ENCODE measurements around the gene MAPK8IP2. TPM values are rescaled to one million over a fixed set of nuclear protein-coding genes. Genes with fewer than 3 reads are reported as not detected.

Gene MAPK8IP2
- total and polyA plus RNA-seq, 2 of the 13 experiments (the other 11 are each of a cell fraction or from before 2014, with no cell fraction given), result 1.3 to 2.6 TPM

DNA sequence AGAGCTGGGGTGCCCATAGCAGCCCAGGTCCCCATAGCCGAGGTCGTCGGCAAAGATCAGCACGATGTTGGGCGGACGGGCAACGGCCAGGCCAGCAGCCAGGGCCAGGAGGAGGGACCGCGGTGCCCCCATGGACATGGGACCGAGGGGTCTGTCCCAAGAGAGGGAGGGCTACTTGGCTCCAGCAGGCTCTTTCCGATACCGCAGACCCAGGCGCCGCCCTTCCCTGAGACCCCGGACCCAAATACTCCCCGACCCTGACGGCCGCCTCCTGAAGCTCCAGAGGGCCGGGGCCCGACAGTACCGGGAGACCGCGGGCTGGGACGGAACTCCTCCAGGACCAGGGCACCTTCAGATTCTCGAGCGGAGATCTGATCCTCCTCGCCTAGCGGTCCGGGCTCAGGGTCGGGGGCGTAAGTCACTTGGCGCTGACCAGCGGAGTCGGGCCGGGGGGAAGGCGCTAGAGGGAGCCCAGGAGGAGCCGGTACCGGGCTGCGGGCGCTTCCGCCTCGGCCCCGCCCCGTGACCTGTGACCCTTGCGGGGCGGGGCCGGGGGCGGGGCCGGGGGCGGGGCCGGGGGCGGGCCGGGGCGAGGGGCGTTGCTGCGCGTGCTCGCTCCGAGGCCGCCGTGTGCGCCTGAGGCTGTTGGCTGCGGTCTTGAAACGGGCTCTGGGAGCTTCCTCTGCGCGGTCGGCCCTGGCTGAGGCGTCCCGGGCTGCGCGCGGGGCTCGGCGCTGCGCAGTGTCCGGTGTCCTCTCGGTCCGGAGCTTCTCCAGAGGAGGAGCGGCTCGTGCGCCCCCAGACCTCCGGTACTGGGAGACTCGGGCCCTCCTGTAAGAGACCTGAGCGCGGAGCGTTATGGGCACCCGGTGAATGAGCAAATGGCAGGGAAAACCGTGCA lies 27.3 kb downstream of the MAPK8IP2 start, which contains the start of gene ARSA (continued):
- TF ChIP-seq ZBTB21 (CRISPR knock-in tag; IDR thresholded peaks at IDR 0.05), result no peak
- TF ChIP-seq, protein P1, sequence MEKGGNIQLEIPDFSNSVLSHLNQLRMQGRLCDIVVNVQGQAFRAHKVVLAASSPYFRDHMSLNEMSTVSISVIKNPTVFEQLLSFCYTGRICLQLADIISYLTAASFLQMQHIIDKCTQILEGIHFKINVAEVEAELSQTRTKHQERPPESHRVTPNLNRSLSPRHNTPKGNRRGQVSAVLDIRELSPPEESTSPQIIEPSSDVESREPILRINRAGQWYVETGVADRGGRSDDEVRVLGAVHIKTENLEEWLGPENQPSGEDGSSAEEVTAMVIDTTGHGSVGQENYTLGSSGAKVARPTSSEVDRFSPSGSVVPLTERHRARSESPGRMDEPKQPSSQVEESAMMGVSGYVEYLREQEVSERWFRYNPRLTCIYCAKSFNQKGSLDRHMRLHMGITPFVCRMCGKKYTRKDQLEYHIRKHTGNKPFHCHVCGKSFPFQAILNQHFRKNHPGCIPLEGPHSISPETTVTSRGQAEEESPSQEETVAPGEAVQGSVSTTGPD (CRISPR knock-in tag; IDR thresholded peaks at IDR 0.05), result no peak
- no peak for TF ChIP-seq ZNF296 (CRISPR knock-in tag; conservative IDR thresholded peaks at IDR 0.05)
- TF ChIP-seq, protein P2, sequence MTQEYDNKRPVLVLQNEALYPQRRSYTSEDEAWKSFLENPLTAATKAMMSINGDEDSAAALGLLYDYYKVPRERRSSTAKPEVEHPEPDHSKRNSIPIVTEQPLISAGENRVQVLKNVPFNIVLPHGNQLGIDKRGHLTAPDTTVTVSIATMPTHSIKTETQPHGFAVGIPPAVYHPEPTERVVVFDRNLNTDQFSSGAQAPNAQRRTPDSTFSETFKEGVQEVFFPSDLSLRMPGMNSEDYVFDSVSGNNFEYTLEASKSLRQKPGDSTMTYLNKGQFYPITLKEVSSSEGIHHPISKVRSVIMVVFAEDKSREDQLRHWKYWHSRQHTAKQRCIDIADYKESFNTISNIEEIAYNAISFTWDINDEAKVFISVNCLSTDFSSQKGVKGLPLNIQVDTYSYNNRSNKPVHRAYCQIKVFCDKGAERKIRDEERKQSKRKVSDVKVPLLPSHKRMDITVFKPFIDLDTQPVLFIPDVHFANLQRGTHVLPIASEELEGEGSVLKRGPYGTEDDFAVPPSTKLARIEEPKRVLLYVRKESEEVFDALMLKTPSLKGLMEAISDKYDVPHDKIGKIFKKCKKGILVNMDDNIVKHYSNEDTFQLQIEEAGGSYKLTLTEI (CRISPR knock-in tag; conservative IDR thresholded peaks at IDR 0.05), result no peak
- no peak for TF ChIP-seq ZNF543 (CRISPR knock-in tag; IDR thresholded peaks at IDR 0.05)
- TF ChIP-seq ELF1 (CRISPR knock-in tag; IDR thresholded peaks at IDR 0.05), result peak; percentile 79
- TF ChIP-seq NR2F1 (CRISPR knock-in tag; IDR thresholded peaks at IDR 0.05), result peak; percentile 52 to 62; a peak in 3 of 4 replicates
- TF ChIP-seq, protein P3, sequence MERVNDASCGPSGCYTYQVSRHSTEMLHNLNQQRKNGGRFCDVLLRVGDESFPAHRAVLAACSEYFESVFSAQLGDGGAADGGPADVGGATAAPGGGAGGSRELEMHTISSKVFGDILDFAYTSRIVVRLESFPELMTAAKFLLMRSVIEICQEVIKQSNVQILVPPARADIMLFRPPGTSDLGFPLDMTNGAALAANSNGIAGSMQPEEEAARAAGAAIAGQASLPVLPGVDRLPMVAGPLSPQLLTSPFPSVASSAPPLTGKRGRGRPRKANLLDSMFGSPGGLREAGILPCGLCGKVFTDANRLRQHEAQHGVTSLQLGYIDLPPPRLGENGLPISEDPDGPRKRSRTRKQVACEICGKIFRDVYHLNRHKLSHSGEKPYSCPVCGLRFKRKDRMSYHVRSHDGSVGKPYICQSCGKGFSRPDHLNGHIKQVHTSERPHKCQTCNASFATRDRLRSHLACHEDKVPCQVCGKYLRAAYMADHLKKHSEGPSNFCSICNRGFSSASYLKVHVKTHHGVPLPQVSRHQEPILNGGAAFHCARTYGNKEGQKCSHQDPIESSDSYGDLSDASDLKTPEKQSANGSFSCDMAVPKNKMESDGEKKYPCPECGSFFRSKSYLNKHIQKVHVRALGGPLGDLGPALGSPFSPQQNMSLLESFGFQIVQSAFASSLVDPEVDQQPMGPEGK (CRISPR knock-in tag; IDR thresholded peaks at IDR 0.05), result no peak
- TF ChIP-seq ASH2L (IDR thresholded peaks at IDR 0.05; ENCODE audit: insufficient read length, low read depth, low read length), result no peak
- TF ChIP-seq CBX2 (IDR thresholded peaks at IDR 0.05; ENCODE audit: low read depth, low read length), result no peak
- TF ChIP-seq CBX2 (CRISPR knock-in tag; IDR thresholded peaks at IDR 0.05; ENCODE audit: low read depth), result no peak
- TF ChIP-seq MIER3 (CRISPR knock-in tag; IDR thresholded peaks at IDR 0.05; ENCODE audit: borderline replicate concordance), result no peak
- TF ChIP-seq, protein P4, sequence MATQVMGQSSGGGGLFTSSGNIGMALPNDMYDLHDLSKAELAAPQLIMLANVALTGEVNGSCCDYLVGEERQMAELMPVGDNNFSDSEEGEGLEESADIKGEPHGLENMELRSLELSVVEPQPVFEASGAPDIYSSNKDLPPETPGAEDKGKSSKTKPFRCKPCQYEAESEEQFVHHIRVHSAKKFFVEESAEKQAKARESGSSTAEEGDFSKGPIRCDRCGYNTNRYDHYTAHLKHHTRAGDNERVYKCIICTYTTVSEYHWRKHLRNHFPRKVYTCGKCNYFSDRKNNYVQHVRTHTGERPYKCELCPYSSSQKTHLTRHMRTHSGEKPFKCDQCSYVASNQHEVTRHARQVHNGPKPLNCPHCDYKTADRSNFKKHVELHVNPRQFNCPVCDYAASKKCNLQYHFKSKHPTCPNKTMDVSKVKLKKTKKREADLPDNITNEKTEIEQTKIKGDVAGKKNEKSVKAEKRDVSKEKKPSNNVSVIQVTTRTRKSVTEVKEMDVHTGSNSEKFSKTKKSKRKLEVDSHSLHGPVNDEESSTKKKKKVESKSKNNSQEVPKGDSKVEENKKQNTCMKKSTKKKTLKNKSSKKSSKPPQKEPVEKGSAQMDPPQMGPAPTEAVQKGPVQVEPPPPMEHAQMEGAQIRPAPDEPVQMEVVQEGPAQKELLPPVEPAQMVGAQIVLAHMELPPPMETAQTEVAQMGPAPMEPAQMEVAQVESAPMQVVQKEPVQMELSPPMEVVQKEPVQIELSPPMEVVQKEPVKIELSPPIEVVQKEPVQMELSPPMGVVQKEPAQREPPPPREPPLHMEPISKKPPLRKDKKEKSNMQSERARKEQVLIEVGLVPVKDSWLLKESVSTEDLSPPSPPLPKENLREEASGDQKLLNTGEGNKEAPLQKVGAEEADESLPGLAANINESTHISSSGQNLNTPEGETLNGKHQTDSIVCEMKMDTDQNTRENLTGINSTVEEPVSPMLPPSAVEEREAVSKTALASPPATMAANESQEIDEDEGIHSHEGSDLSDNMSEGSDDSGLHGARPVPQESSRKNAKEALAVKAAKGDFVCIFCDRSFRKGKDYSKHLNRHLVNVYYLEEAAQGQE (IDR thresholded peaks at IDR 0.05; ENCODE audit: borderline replicate concordance in 1 of 2, low read depth in 1 of 2, low read length in 2 of 2), result no peak; a peak in 2 of 4 replicates
- no peak for TF ChIP-seq HOXA9 (CRISPR knock-in tag; IDR thresholded peaks at IDR 0.05; ENCODE audit: borderline replicate concordance)
- no peak for TF ChIP-seq NFRKB (IDR thresholded peaks at IDR 0.05)
- peak; percentile 87; the same call in 1 of the 2 replicates for TF ChIP-seq GLI4 (CRISPR knock-in tag; IDR thresholded peaks at IDR 0.05; ENCODE audit: borderline replicate concordance)
- peak; percentile 86 for TF ChIP-seq POLR2AphosphoS5 (IDR thresholded peaks at IDR 0.05; ENCODE audit: low read depth, low read length)
- TF ChIP-seq RBM39 (IDR thresholded peaks at IDR 0.05; ENCODE audit: low read depth, low read length, poor library complexity, severe bottlenecking), result peak; percentile 43
- no peak for TF ChIP-seq ZEB1 (IDR thresholded peaks at IDR 0.05; ENCODE audit: insufficient replicate concordance, low read depth)
- no peak for TF ChIP-seq ZNF326 (CRISPR knock-in tag; IDR thresholded peaks at IDR 0.05; ENCODE audit: borderline replicate concordance)
